GM21381 (cell line): ENCODE data around the gene MTMR11.
A peak's percentile ranks its signal among the peaks of the same experiment; 100 is the strongest.

Source experiments
- ATAC-seq: cut with Tn5 transposase; IDR thresholded peaks from one replicate; pipeline ENCODE4 v1.9.1; 2021; ENCODE audit warnings: mild to moderate bottlenecking, moderate library complexity; ENCODE audit not compliant: unreplicated experiment

The MTMR11 gene

GRCh38 chr1:149937759-149938158 is 1.1 kb upstream of the MTMR11 start:
- no peak for ATAC-seq

- no peak for ATAC-seq
Observed at GRCh38 chr1:149936992-149937705, 470 bp upstream of the MTMR11 start.

GRCh38 chr1:149934356-149934755 is 2.3 kb downstream of the MTMR11 start:
- no peak for ATAC-seq

- ATAC-seq = no peak
Observed at GRCh38 chr1:149933208-149933607, 3.5 kb downstream of the MTMR11 start.

DNA sequence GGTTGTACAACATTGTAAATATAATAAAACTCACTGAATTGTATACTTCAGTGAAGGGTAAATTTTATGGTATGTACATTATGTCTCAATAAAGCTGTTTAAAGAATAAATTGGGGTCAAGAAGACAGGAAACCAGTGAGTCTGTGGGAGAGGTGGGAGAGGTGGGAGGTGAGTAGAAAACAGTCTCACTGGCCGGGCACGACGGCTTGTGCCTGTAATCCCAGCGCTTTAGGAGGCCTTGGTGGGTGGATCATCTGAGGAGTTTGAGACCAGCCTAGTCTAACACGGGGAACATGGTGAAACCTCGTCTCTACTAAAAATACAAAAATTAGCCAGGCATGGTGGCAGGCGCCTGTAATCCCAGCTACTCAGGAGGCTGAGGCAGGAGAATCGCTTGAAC is 4.2 kb downstream of the MTMR11 start:
- no peak for ATAC-seq

GRCh38 chr1:149931212-149931790 is 5.4 kb downstream of the MTMR11 start:
- no peak for ATAC-seq

- ATAC-seq = no peak
Observed at GRCh38 chr1:149929856-149930255, 6.8 kb downstream of the MTMR11 start.

GRCh38 chr1:149928401-149928724 is 8.3 kb downstream of the MTMR11 start:
- no peak for ATAC-seq

GRCh38 chr1:149927563-149928400 is 8.9 kb downstream of the MTMR11 start, which contains the start of gene SF3B4:
SF3B4 (minus strand) TSS chr1:149927803; CDS start chr1:149927759, 44 bp downstream.
- peak; percentile 93 for ATAC-seq

DNA sequence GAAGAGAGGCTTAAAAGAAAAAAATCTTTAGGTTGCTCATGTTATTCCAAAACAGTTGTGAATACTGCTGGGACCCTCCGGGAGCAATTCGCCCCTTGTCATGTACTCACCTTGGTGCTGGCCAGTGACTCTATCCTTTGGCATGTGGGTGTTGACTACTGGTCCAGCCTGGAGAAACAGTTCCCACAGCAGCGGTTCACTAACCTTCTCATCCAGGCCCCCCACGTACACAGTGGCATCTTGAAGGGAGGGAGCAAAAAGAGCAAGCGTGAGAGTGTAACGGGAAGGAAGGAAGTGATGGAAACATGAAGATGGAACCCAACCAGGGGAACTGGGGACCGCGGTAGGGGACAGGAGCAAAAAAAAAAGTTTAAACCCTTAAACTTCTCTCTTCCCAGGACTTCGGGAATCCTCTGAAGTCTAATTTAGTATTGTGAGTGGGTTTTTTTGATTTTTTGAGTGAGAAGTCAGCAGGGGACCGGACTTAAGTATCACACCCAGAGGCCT is 9.6 kb downstream of the MTMR11 start:
- no peak for ATAC-seq

DNA sequence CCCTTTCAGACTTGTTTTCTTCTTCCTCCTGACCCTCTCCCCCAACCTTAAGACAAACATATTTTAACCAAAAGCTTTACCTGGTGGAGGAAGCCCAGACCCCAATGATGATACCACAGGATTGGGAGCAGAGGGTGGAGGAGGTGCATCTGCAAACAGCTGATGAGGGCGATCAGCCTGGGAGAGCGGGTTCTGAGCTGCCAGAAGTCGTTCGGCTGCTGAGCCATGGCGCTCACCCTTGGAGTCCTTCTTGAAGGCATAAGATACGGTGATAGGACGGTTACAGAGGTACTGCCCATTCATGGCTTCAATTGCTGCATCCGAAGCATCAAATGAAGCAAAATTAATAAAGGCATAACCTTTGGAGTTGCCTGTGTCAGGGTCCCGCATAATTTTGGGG is 10.4 kb downstream of the MTMR11 start:
- ATAC-seq = no peak

DNA sequence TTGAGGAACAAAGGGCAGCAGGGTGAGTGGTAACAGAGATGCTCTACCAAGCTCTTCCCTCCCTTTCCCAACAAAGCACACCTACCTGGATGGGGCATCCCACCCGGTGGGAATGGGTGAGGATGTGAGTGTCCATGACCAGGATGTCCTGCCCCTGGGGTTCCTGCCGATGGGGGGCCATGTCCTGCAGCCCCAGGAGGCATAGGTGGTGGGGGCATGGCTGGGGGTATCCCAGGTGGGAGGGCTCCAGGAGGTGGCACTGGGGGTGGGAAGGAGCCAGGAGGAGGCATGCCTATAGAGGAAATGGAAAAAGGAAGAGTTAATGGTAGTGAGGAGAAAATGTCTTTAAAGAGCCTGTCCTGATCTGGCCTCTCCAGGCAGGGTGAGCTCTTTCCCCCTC is 10.9 kb downstream of the MTMR11 start:
- ATAC-seq = no peak

- ATAC-seq = no peak
Observed at GRCh38 chr1:149925345-149925744, 11.3 kb downstream of the MTMR11 start.

DNA sequence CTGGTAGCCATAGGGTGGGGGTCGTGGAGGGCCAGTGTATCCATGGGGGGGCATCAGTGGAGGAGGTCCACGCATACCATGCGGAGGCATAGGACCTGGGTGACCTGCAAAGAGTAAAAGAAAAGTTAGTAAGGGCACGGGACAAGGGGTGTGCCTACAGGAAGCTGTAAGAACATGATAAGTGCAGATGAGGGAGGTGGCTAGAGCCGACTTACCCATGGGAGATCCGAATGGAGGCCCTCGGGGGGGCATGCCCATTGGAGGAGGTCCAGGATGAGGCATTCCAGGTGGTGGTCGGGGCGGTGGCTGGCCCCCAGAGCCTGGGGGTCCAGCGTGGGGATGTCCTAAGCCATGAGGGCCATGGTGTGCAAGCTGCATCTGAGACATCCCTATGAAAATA is 13.1 kb downstream of the MTMR11 start:
- ATAC-seq = no peak

- no peak for ATAC-seq
Observed at GRCh38 chr1:149917571-149918144, 19.0 kb downstream of the MTMR11 start, which contains the start of gene SV2A. SV2A (minus strand) TSS chr1:149917844; CDS start chr1:149913840, 4,004 bp downstream.

- no peak for ATAC-seq
Observed at GRCh38 chr1:149916898-149917252, 19.8 kb downstream of the MTMR11 start.

- ATAC-seq = no peak
Observed at GRCh38 chr1:149916193-149916897, 20.3 kb downstream of the MTMR11 start.

- no peak for ATAC-seq
Observed at GRCh38 chr1:149915429-149916192, 21.1 kb downstream of the MTMR11 start.

- ATAC-seq = no peak
Observed at GRCh38 chr1:149914545-149914944, 22.1 kb downstream of the MTMR11 start.

- no peak for ATAC-seq
Observed at GRCh38 chr1:149906570-149907075, 30.1 kb downstream of the MTMR11 start.
